Right lobe of liver (tissue), 6 donors: Measurements from ENCODE around the gene SUCNR1. TPM values are rescaled to one million over a fixed set of nuclear protein-coding genes. Genes with fewer than 3 reads are reported as not detected.
"Not testable (repeated sequence)": the region's sequence is repeated elsewhere in the genome, so short reads cannot be mapped to it uniquely, and the experiment has no call there.

Source experiments
- ATAC-seq, 4 donors: fragments of 200-7000 bp; cut with Tn5 transposase; one replicate each; pipeline ENCODE4 v1.9.1; 2020; ENCODE audit warnings: mild to moderate bottlenecking in 4 of 4, moderate library complexity in 4 of 4
- DNase-seq, 3 donors: peaks; one replicate each; pipeline ENCODE4 v3.0.0-alpha.2; 2020
- H3K27ac ChIP-seq, 3 donors: fragments of 200-600 bp; one replicate each; pipeline ENCODE4 v1.8.0; 2022
- H3K27me3 ChIP-seq, 2 donors: fragments of 200-600 bp; one replicate each; pipeline ENCODE4 v1.8.0; 2022
- H3K36me3 ChIP-seq, 4 donors: fragments of 200-600 bp; sonication (generic) in 1 of 4; one replicate each; pipeline versions ENCODE4 v1.5.1 to v1.8.0; 2017 to 2022; ENCODE audit warnings: control low read depth in 1 of 4
- H3K4me1 ChIP-seq, 4 donors: fragments of 200-600 bp; sonication (generic) in 1 of 4; one replicate each; pipeline versions ENCODE4 v1.5.1 to v1.8.0; 2017 to 2022; ENCODE audit warnings: control low read depth in 1 of 4
- H3K4me3 ChIP-seq, 3 donors: fragments of 200-600 bp; one replicate each; pipeline ENCODE4 v1.8.0; 2022
- H3K9me3 ChIP-seq, 4 donors: fragments of 200-600 bp; sonication (generic) in 1 of 4; one replicate each; pipeline versions ENCODE4 v1.5.1 to v1.8.0; 2017 to 2022; ENCODE audit warnings: control low read depth in 1 of 4
- CTCF ChIP-seq, 4 donors: fragments of 200-600 bp in 3 of 4; fragments of 450-650 bp in 1 of 4; IDR thresholded peaks; one replicate each; pipeline versions ENCODE4 v1.5.1 to v1.8.0; 2016 to 2022; ENCODE audit warnings: antibody characterized with exemption in 4 of 4, mild to moderate bottlenecking in 2 of 4
- POLR2A ChIP-seq: fragments of 450-650 bp; IDR thresholded peaks from one replicate; pipeline ENCODE4 v1.6.1; 2017; ENCODE audit warnings: antibody characterized with exemption, mild to moderate bottlenecking
- WGBS: methylation state at CpG from one replicate; pipeline ENCODE4 v1.1.6; 2018; ENCODE audit warnings: low coverage, low lambda C conversion rate; ENCODE audit not compliant: insufficient coverage; ENCODE audit errors: missing lambda C conversion rate; 5-methylcytosine and 5-hydroxymethylcytosine counted together
- intact Hi-C, 2 donors: fragments of 100-400 bp; cut with DNase I; formaldehyde crosslinking; loops; one replicate each; pipeline versions ENCODE4 v1.11.2 to v1.14.1; 2022
- total RNA-seq, 6 experiments: library from RNA; depleted of rRNA in 2 of 6; stranded (reverse); fragments of >200 nt in 2 of 6; fragmentation: NEBNext Ultra II Directional in 3 of 6; extraction: Animal tissue kit (Norgen Biotek cat#: 25700) in 3 of 6; gene quantifications; one replicate each; pipeline versions ENCODE4 v1.1.0 to v1.2.4, GENCODE V29; 2016 to 2023
- donor health status: DM: no; HTN: yes; CAD: no.
- donor health status: DM: no; HTN: no; CAD: no.
- donor health status: DM: no; HTN: no; CAD: no.
- donor health status: DM: no; HTN: yes; CAD: no.
- donor health status: DM: no; HTN: yes; CAD: no.

SUCNR1 gene
- total RNA-seq, 6 experiments from 2014 or later, result 1.7 to 3.2 (median 2.4) TPM

GRCh38 chr3:151894219-151894618, 20.8 kb downstream of the SUCNR1 start:
- TF ChIP-seq POLR2A, result no peak
- TF ChIP-seq CTCF (IDR thresholded peaks at IDR 0.05), result no peak
- Histone ChIP-seq H3K9me3 (no peaks in the 10 kb centered on the region), H3K36me3 (no peaks in the 10 kb centered on the region), H3K4me3 (no peak overlapping the region), H3K27ac (no peak overlapping the region), H3K4me1 (no peaks in the 10 kb centered on the region), H3K27me3 (no peaks in the 10 kb centered on the region)
- intact Hi-C loops, result no loop called here
- no peak for DNase-seq
- no peak for ATAC-seq

GRCh38 chr3:151895478-151896241, 22.2 kb downstream of the SUCNR1 start:
- TF ChIP-seq POLR2A (no peak), CTCF (IDR thresholded peaks at IDR 0.05) (no peak)
- WGBS, result 45% methylated on average over 4 of the region's 4 CpGs

GRCh38 chr3:151896246-151897012, 23.0 kb downstream of the SUCNR1 start:
- ATAC-seq (no peak), DNase-seq (no peak)
- H3K9me3 ChIP-seq, result no peaks in the 10 kb centered on the region
- intact Hi-C loops, result no loop called here
- WGBS, result 58% methylated on average over 4 of the region's 4 CpGs
- H3K4me3 ChIP-seq, result no peak overlapping the region
- H3K36me3 ChIP-seq, result no peaks in the 10 kb centered on the region
- TF ChIP-seq POLR2A, result no peak
- TF ChIP-seq CTCF (IDR thresholded peaks at IDR 0.05), result no peak
- H3K27me3 ChIP-seq, result no peaks in the 10 kb centered on the region
- H3K27ac ChIP-seq, result no peak overlapping the region
- no peaks in the 10 kb centered on the region for H3K4me1 ChIP-seq

More at GRCh38 chr3:151895478-151896241, 22.2 kb downstream of the SUCNR1 start:
- no peaks in the 10 kb centered on the region for H3K4me1 ChIP-seq
- DNase-seq, result no peak
- H3K9me3 ChIP-seq, result no peaks in the 10 kb centered on the region
- no peak overlapping the region for H3K4me3 ChIP-seq
- intact Hi-C loops, result no loop called here
- H3K27me3 ChIP-seq, result no peaks in the 10 kb centered on the region
- no peaks in the 10 kb centered on the region for H3K36me3 ChIP-seq
- ATAC-seq, result peak in 1 of 4 donors; percentile 36
- H3K27ac ChIP-seq, result no peak overlapping the region

- H3K4me1 ChIP-seq, intact Hi-C loops, DNase-seq, H3K27me3 ChIP-seq, H3K9me3 ChIP-seq, H3K4me3 ChIP-seq, H3K27ac ChIP-seq, H3K36me3 ChIP-seq: not testable (repeated sequence)
- no CpG with 5 or more reads among the region's 1 CpG for WGBS
- ATAC-seq, result peak; percentile 36 to 71 (median 52)
Observed at GRCh38 chr3:151898121-151898520, 24.7 kb downstream of the SUCNR1 start.

GRCh38 chr3:151898564-151899261, 25.3 kb downstream of the SUCNR1 start:
- H3K36me3 ChIP-seq, H3K4me1 ChIP-seq, H3K9me3 ChIP-seq, H3K27ac ChIP-seq, intact Hi-C loops, DNase-seq, H3K27me3 ChIP-seq, H3K4me3 ChIP-seq, ATAC-seq: not testable (repeated sequence)
- 73% methylated on average over 3 of the region's 3 CpGs for WGBS
